Omental fat pad (tissue), 4 donors: Measurements from ENCODE around the gene MTA3. TPM values are rescaled to one million over a fixed set of nuclear protein-coding genes. Genes with fewer than 3 reads are reported as not detected.

Experiments used
- ATAC-seq: fragments of 150-250 bp; one replicate; pipeline ENCODE4 v1.9.1; 2016; ENCODE audit warnings: mild to moderate bottlenecking, moderate library complexity; ENCODE audit not compliant: low FRiP score
- DNase-seq: peaks from one replicate; pipeline ENCODE4 v3.0.0-alpha.2; 2019; ENCODE audit warnings: low spot score
- CTCF ChIP-seq, 3 donors: fragments of 450-650 bp; IDR thresholded peaks; one replicate each; pipeline ENCODE4 v1.5.1; 2016 to 2017; ENCODE audit warnings: antibody characterized with exemption in 3 of 3, mild to moderate bottlenecking in 3 of 3, moderate library complexity in 2 of 3
- total RNA-seq, 4 donors: library from RNA; depleted of rRNA; stranded (reverse); fragments of >200 nt; gene quantifications; one replicate each; pipeline ENCODE4 v1.1.0, GENCODE V29; 2016

The MTA3 gene
- total RNA-seq, 4 donors from 2014 or later = 10.8 to 36.6 (median 25.2) TPM

GRCh38 chr2:42648796-42649195 lies 80.4 kb downstream of the MTA3 start:
- TF ChIP-seq CTCF (IDR thresholded peaks at IDR 0.05) = no peak
- DNase-seq (no peak), ATAC-seq (no peak)

- ATAC-seq = no peak
- TF ChIP-seq CTCF (IDR thresholded peaks at IDR 0.05) = no peak
Measured at GRCh38 chr2:42651057-42651456, 82.6 kb downstream of the MTA3 start.

GRCh38 chr2:42652086-42652485 lies 83.7 kb downstream of the MTA3 start:
- no peak for ATAC-seq
- no peak for TF ChIP-seq CTCF (IDR thresholded peaks at IDR 0.05)

More at GRCh38 chr2:42651057-42651456, 82.6 kb downstream of the MTA3 start:
- no peak for DNase-seq

GRCh38 chr2:42653039-42653438 lies 84.6 kb downstream of the MTA3 start:
- TF ChIP-seq CTCF (IDR thresholded peaks at IDR 0.05) = no peak
- no peak for ATAC-seq
- DNase-seq = no peak

More at GRCh38 chr2:42652086-42652485, 83.7 kb downstream of the MTA3 start:
- DNase-seq = no peak

GRCh38 chr2:42653908-42654445 lies 85.5 kb downstream of the MTA3 start:
- ATAC-seq = no peak
- no peak for DNase-seq
- no peak for TF ChIP-seq CTCF (IDR thresholded peaks at IDR 0.05)

GRCh38 chr2:42658306-42658705 lies 89.9 kb downstream of the MTA3 start:
- ATAC-seq = no peak
- DNase-seq = no peak
- no peak for TF ChIP-seq CTCF (IDR thresholded peaks at IDR 0.05)

GRCh38 chr2:42659609-42660008 lies 91.2 kb downstream of the MTA3 start:
- ATAC-seq (no peak), DNase-seq (no peak)
- no peak for TF ChIP-seq CTCF (IDR thresholded peaks at IDR 0.05)
